Osteocyte (in vitro differentiated cells): ENCODE results near the gene FSTL4. TPM values are rescaled to one million over a fixed set of nuclear protein-coding genes. Genes with fewer than 3 reads are reported as not detected.

Experiments
- DNase-seq: peaks from one replicate; pipeline ENCODE4 v3.0.0; 2021; ENCODE audit warnings: mixed read lengths; ENCODE audit not compliant: unreplicated experiment; ENCODE audit errors: extremely low spot score
- H3K27ac Mint-ChIP-seq: one replicate; pipeline ENCODE4 v1.8.0; 2021; ENCODE audit warnings: mild to moderate bottlenecking, mixed read lengths; ENCODE audit not compliant: unreplicated experiment
- H3K27me3 Mint-ChIP-seq: one replicate; pipeline ENCODE4 v1.8.0; 2021; ENCODE audit warnings: mixed read lengths; ENCODE audit not compliant: unreplicated experiment
- H3K36me3 Mint-ChIP-seq: one replicate; pipeline ENCODE4 v1.8.0; 2021; ENCODE audit warnings: mixed read lengths; ENCODE audit not compliant: unreplicated experiment
- H3K4me1 Mint-ChIP-seq: one replicate; pipeline ENCODE4 v1.8.0; 2021; ENCODE audit warnings: mixed read lengths; ENCODE audit not compliant: unreplicated experiment
- H3K4me3 Mint-ChIP-seq: one replicate; pipeline ENCODE4 v1.8.0; 2021; ENCODE audit warnings: mild to moderate bottlenecking, moderate library complexity, mixed read lengths; ENCODE audit not compliant: unreplicated experiment
- H3K9me3 Mint-ChIP-seq: one replicate; pipeline ENCODE4 v1.8.0; 2021; ENCODE audit warnings: mixed read lengths; ENCODE audit not compliant: unreplicated experiment
- total RNA-seq: library from RNA; stranded (reverse); gene quantifications from 2 replicates; pipeline ENCODE4 v1.2.1, GENCODE V29; 2021
- TF ChIP-seq, protein P1 (sequence below): fragments of 200-600 bp; sonication (generic); IDR thresholded peaks from 2 replicates; pipeline ENCODE4 v1.5.0; 2021; ENCODE audit warnings: antibody characterized with exemption, mild to moderate bottlenecking, moderate library complexity

The FSTL4 gene
- total RNA-seq, 1 donor from 2014 or later: not detected

DNA sequence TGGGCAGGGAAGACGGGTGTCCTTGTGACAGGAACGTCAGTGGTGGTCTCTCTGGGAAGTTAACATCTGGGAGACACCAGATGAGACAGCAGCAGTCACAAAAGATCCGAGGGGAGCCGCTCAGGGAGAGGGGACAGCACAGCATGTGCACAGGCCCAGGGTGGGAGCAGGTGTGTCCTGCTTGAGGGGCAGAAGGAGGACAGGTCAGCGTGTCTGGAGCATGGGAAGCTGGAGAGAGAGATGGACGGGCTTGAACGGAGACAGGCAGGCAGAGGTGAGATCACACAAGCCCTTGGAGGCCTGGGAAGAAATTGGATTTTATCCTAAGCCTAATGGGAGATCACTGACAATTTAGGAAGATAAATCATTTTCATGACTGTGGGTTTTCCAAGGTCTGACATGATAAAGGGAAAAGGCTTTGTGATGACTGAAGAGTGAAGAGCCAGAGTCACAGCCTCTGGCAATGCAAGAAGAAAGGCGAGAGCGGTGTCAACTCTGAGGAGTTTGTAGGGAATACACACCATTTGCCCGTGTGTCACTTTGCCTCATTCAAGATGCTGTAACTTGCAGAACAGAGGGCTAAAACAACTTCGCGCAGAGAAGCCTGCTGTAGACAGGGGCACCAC is 88.3 kb downstream of the FSTL4 start:
- DNase-seq: peak; percentile 70
- no peaks in the 10 kb centered on the region for H3K36me3 Mint-ChIP-seq
- H3K27me3 Mint-ChIP-seq: peaks cover 16% of the 10 kb centered on the region
- H3K4me3 Mint-ChIP-seq: no peak overlapping the region
- no peaks in the 10 kb centered on the region for H3K9me3 Mint-ChIP-seq
- H3K27ac Mint-ChIP-seq: no peak overlapping the region
- TF ChIP-seq, protein P1, sequence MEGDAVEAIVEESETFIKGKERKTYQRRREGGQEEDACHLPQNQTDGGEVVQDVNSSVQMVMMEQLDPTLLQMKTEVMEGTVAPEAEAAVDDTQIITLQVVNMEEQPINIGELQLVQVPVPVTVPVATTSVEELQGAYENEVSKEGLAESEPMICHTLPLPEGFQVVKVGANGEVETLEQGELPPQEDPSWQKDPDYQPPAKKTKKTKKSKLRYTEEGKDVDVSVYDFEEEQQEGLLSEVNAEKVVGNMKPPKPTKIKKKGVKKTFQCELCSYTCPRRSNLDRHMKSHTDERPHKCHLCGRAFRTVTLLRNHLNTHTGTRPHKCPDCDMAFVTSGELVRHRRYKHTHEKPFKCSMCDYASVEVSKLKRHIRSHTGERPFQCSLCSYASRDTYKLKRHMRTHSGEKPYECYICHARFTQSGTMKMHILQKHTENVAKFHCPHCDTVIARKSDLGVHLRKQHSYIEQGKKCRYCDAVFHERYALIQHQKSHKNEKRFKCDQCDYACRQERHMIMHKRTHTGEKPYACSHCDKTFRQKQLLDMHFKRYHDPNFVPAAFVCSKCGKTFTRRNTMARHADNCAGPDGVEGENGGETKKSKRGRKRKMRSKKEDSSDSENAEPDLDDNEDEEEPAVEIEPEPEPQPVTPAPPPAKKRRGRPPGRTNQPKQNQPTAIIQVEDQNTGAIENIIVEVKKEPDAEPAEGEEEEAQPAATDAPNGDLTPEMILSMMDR: no peak
- H3K4me1 Mint-ChIP-seq: no peaks in the 10 kb centered on the region

DNA sequence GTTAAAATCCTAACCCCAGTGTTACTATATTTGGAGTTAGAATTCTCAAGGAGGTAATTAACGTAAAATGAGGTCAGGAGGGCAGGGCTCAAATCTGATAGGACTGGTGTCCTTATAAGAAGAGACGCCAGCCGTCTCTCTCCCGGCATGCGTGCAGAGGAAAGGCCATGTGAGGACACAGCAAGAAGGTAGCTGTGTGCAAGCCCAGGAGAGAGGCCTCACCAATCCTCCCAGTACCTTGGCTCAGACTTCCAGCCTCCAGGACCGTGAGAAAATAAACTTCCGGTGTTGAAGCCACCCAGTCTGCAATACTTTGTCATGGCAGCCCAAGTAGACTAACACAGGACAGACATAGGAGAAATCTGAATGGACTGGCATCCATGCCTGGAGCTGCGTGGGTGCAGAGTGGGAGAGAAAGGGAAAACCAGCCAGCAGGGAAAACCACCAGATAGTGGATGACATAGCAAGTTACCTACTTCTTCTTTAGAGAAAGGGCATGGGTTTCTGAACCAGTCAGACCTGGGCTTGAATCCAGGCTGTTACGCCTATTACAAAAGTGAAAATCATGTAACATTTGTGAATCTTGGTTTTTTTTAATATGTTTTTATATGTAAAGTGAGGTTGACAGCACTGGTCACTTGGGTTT is 89.2 kb downstream of the FSTL4 start:
- TF ChIP-seq, protein P1: no peak
- Mint-ChIP-seq H3K27ac (no peak overlapping the region), H3K27me3 (peaks cover 17% of the 10 kb centered on the region), H3K4me1 (no peaks in the 10 kb centered on the region), H3K9me3 (no peaks in the 10 kb centered on the region), H3K4me3 (no peak overlapping the region), H3K36me3 (no peaks in the 10 kb centered on the region)
- DNase-seq: peak; percentile 53

DNA sequence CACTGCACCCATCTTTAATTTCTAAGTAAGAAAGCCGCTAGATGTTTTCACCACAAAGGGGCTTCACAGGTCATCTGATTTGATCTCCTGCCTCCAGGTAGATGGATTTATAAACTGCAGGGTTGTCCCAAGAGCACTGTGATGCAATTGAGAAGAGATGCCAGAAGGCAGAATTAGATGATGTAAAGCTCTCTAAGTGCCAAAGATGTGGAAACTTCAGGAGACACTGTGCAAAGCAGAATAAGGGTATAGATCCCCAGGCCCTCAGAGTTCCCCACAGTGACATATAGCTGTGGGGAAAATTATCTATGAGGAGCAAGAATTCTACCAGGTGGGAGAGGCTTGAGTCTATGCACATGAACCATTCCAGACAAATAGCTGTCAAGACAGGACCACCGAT is 90.5 kb downstream of the FSTL4 start:
- H3K4me1 Mint-ChIP-seq: no peaks in the 10 kb centered on the region
- H3K27me3 Mint-ChIP-seq: peaks cover 17% of the 10 kb centered on the region
- no peak overlapping the region for H3K27ac Mint-ChIP-seq
- TF ChIP-seq, protein P1: no peak
- H3K9me3 Mint-ChIP-seq: no peaks in the 10 kb centered on the region
- H3K4me3 Mint-ChIP-seq: no peak overlapping the region
- no peak for DNase-seq
- H3K36me3 Mint-ChIP-seq: no peaks in the 10 kb centered on the region

DNA sequence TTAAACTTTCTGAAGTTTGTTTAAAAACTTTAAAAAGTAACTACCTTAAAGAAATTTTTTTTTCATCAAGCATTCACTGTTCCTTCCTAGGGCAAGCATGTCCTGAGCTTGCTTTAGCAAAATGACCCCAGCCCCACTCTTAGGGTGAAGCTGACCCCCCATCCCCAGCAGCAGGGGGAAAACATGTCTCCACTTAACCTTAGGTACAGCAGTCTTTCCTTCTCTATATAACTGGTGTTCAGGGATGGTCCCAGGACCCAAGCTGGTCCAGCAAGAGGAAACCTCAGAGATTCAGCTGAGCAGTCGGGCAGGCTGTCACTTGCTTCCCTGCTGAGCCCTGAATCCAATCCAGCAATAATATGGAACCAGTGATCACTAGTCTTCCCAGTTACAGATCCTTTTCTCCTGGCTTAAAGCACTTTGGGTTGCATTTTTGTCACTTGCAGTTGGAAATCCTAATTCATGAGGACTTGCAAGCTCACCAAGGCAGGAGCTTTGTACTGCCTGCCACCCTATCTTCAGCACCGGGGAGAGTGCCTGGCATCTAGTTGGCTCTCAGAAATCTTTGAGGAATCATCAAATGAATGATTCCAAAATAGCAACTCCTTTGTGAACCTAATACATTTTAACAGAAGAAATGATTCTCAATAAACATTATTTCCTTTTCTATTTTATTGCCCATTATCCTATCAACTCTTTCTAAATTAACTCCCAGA is 91.2 kb downstream of the FSTL4 start:
- Mint-ChIP-seq H3K4me1 (no peaks in the 10 kb centered on the region), H3K4me3 (no peak overlapping the region), H3K27ac (no peak overlapping the region), H3K36me3 (no peaks in the 10 kb centered on the region), H3K9me3 (no peaks in the 10 kb centered on the region), H3K27me3 (peaks cover 17% of the 10 kb centered on the region)
- TF ChIP-seq, protein P1: no peak
- DNase-seq: peak; percentile 60

DNA sequence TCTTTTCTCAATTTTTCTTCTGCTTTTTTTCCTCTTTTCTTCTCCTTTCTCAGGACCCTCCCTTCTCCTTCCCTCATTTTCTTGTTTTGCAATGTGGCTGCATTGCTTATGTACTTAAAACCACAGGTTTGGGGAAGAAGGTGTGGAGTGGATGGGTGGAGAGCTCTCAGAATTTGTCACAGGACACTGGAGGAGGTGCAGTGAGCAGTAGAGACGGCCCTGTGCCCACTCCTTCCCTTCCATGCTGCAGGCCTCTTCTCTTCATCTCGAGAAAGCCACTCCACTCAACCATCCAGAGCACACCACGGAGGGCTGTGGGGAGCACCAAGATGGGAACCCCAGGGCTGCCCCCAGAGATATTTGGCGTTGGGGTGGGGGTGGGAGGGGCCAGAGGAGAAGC is 92.3 kb downstream of the FSTL4 start:
- Mint-ChIP-seq H3K4me3 (no peak overlapping the region), H3K4me1 (no peaks in the 10 kb centered on the region), H3K27ac (no peak overlapping the region), H3K36me3 (no peaks in the 10 kb centered on the region), H3K27me3 (peaks cover 17% of the 10 kb centered on the region), H3K9me3 (no peaks in the 10 kb centered on the region)
- TF ChIP-seq, protein P1: no peak
- peak; percentile 25 for DNase-seq
